GM12864 (cell line): ENCODE measurements around the gene GRB7.

Source experiments
- DNase-seq: peaks from one replicate; pipeline ENCODE4 v3.0.0-alpha.2; 2011; ENCODE audit warnings: low read depth
- H3K4me3 ChIP-seq: 2 replicates; pipeline ENCODE4 v1.5.1; 2011; ENCODE audit warnings: mild to moderate bottlenecking, low read depth, low read length, control low read depth
- CTCF ChIP-seq: IDR thresholded peaks from 2 replicates; pipeline ENCODE4 v1.5.1; 2011; ENCODE audit warnings: low read depth, mild to moderate bottlenecking, moderate library complexity, low read length, control low read depth, inconsistent platforms; ENCODE audit errors: missing control alignments

Gene GRB7

GRCh38 chr17:39755554-39756379 is 18.0 kb downstream of the GRB7 start:
- DNase-seq: peak; percentile 81
- peak overlapping the region; percentile 58 for H3K4me3 ChIP-seq
- TF ChIP-seq CTCF: no peak

GRCh38 chr17:39756380-39757079 is 18.8 kb downstream of the GRB7 start:
- no peak for DNase-seq
- no peak for TF ChIP-seq CTCF
- peak overlapping the region; percentile 6; the same call in 1 of the 2 replicates for H3K4me3 ChIP-seq

GRCh38 chr17:39757176-39757662 is 19.5 kb downstream of the GRB7 start:
- no peak for TF ChIP-seq CTCF
- DNase-seq: no peak
- no peak overlapping the region for H3K4me3 ChIP-seq

- peak; percentile 80 for DNase-seq
- no peak for TF ChIP-seq CTCF
- no peak overlapping the region for H3K4me3 ChIP-seq
Measured at GRCh38 chr17:39757931-39758873, 20.5 kb downstream of the GRB7 start.

GRCh38 chr17:39759204-39759603 is 21.5 kb downstream of the GRB7 start:
- no peak for TF ChIP-seq CTCF
- no peak for DNase-seq
- H3K4me3 ChIP-seq: no peak overlapping the region

- no peak for TF ChIP-seq CTCF
- DNase-seq: no peak
- no peak overlapping the region for H3K4me3 ChIP-seq
Measured at GRCh38 chr17:39761861-39762496, 24.2 kb downstream of the GRB7 start.
